Neutrophil (primary cell): ENCODE results near the gene AIPL1.

Source experiments
- H3K27ac ChIP-seq: fragments of 200-600 bp; sonication (generic); 2 replicates; pipeline ENCODE4 v1.5.1; 2016; ENCODE audit warnings: mild to moderate bottlenecking, moderate library complexity
- H3K27me3 ChIP-seq: fragments of 200-600 bp; sonication (generic); 2 replicates; pipeline ENCODE4 v1.6.0; 2016; ENCODE audit warnings: mild to moderate bottlenecking
- H3K36me3 ChIP-seq: fragments of 200-600 bp; sonication (generic); 2 replicates; pipeline ENCODE4 v1.5.1; 2017
- H3K4me1 ChIP-seq, 2 experiments: fragments of 200-600 bp in 1 of 2; sonication (generic) in 1 of 2; 1 replicate in 1 of 2; 2 replicates in 1 of 2; pipeline versions ENCODE4 v1.5.1 to v1.6.1; 2013 to 2016; ENCODE audit warnings: low read depth in 1 of 2, low read length in 1 of 2, mild to moderate bottlenecking in 1 of 2, moderate library complexity in 1 of 2; ENCODE audit not compliant: control insufficient read depth in 1 of 2, insufficient read depth in 1 of 2
- H3K4me3 ChIP-seq, 2 experiments: fragments of 200-600 bp in 1 of 2; sonication (generic) in 1 of 2; 1 replicate in 1 of 2; 2 replicates in 1 of 2; pipeline ENCODE4 v1.5.1; 2013 to 2016; ENCODE audit warnings: low read depth in 1 of 2, low read length in 1 of 2, mild to moderate bottlenecking in 1 of 2, moderate library complexity in 1 of 2
- H3K9me3 ChIP-seq: fragments of 200-600 bp; sonication (generic); 2 replicates; pipeline ENCODE4 v1.5.1; 2016
- TF ChIP-seq, protein P1 (sequence below): fragments of 200-600 bp; sonication (generic); IDR thresholded peaks from 2 replicates; pipeline ENCODE4 v1.5.1; 2016; ENCODE audit warnings: antibody characterized with exemption

Gene AIPL1

GRCh38 chr17:6470751-6471521 is 36.0 kb upstream of the AIPL1 start:
- Histone ChIP-seq H3K9me3 (no peaks in the 10 kb centered on the region), H3K4me1 (no peaks in the 10 kb centered on the region), H3K4me3 (no peak overlapping the region), H3K27me3 (no peaks in the 10 kb centered on the region), H3K36me3 (no peaks in the 10 kb centered on the region), H3K27ac (no peak overlapping the region)
- TF ChIP-seq, protein P1, sequence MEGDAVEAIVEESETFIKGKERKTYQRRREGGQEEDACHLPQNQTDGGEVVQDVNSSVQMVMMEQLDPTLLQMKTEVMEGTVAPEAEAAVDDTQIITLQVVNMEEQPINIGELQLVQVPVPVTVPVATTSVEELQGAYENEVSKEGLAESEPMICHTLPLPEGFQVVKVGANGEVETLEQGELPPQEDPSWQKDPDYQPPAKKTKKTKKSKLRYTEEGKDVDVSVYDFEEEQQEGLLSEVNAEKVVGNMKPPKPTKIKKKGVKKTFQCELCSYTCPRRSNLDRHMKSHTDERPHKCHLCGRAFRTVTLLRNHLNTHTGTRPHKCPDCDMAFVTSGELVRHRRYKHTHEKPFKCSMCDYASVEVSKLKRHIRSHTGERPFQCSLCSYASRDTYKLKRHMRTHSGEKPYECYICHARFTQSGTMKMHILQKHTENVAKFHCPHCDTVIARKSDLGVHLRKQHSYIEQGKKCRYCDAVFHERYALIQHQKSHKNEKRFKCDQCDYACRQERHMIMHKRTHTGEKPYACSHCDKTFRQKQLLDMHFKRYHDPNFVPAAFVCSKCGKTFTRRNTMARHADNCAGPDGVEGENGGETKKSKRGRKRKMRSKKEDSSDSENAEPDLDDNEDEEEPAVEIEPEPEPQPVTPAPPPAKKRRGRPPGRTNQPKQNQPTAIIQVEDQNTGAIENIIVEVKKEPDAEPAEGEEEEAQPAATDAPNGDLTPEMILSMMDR, result no peak

GRCh38 chr17:6470146-6470718 is 35.3 kb upstream of the AIPL1 start:
- Histone ChIP-seq H3K27ac (no peak overlapping the region), H3K36me3 (no peaks in the 10 kb centered on the region), H3K4me1 (no peaks in the 10 kb centered on the region), H3K4me3 (no peak overlapping the region), H3K9me3 (no peaks in the 10 kb centered on the region), H3K27me3 (no peaks in the 10 kb centered on the region)
- TF ChIP-seq, protein P1, result no peak

- Histone ChIP-seq H3K4me3 (no peak overlapping the region), H3K27me3 (no peaks in the 10 kb centered on the region), H3K4me1 (no peaks in the 10 kb centered on the region), H3K27ac (no peak overlapping the region), H3K36me3 (no peaks in the 10 kb centered on the region), H3K9me3 (no peaks in the 10 kb centered on the region)
- TF ChIP-seq, protein P1, result no peak
These were observed 33.3 kb upstream of the AIPL1 start for GRCh38 chr17:6468051-6468790.

- Histone ChIP-seq H3K36me3 (no peaks in the 10 kb centered on the region), H3K9me3 (no peaks in the 10 kb centered on the region), H3K4me3 (no peak overlapping the region), H3K27me3 (no peaks in the 10 kb centered on the region), H3K27ac (no peak overlapping the region), H3K4me1 (no peaks in the 10 kb centered on the region)
- TF ChIP-seq, protein P1, result no peak
These were observed 32.6 kb upstream of the AIPL1 start for GRCh38 chr17:6467567-6467966.

DNA sequence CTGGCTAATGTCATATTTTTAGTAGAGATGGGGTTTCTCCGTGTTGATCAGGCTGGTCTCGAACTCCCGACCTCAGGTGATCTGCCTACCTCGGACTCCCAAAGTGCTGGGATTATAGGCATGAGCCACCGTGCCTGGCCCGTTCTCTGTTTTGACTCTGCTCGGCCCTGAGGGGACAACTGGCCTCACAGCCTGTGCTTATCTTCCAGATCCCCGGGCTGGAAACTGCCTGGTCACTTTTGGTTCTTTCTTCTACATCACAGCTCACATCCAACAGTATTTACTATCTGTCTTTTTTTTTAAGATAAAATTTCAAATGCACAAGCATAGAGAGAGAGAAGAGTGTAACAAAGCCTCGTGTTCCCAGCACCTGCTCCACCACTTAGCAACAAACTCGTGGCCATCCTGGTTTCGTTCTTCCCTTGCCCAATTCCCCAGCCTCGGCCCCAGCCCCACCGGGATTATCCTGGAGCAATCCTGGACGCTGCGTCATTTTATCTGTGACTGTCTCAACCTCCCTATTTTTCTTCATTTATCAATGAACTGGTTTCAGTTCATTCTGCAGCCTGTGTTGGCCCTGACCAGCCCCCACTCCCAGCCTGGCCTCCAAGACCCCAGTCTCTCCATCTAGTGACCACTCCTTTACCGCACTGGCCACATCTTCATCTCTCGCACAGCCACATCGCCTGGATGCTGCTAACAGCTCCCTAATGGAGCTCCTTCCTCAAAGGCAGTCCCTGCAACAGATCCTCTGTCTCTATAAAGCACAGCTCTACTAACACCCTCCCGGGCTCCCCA is 30.5 kb upstream of the AIPL1 start:
- Histone ChIP-seq H3K27ac (no peak overlapping the region), H3K4me1 (no peaks in the 10 kb centered on the region), H3K9me3 (no peaks in the 10 kb centered on the region), H3K4me3 (no peak overlapping the region), H3K36me3 (no peaks in the 10 kb centered on the region), H3K27me3 (no peaks in the 10 kb centered on the region)
- TF ChIP-seq, protein P1, result no peak
